ENCODE measurements around the gene TMEM95. TPM values are rescaled to one million over a fixed set of nuclear protein-coding genes. Genes with fewer than 3 reads are reported as not detected.

TMEM95 gene
- total RNA-seq, 4 donors from 2014 or later, result not detected

GRCh38 chr17:7313890-7314718 lies 40.9 kb upstream of the TMEM95 start:
- no peak for TF ChIP-seq CTCF (IDR thresholded peaks at IDR 0.05)
- TF ChIP-seq POLR2AphosphoS5 (IDR thresholded peaks at IDR 0.05), result no peak
- no peak for TF ChIP-seq POLR2A (IDR thresholded peaks at IDR 0.05)
- TF ChIP-seq EP300 (IDR thresholded peaks at IDR 0.05), result no peak
- no peaks in the 10 kb centered on the region for H3K9me3 ChIP-seq
- 26 to 92% methylated on average over 2 to 6 of the region's 9 CpGs for WGBS, 2 donors (ENCODE audit: low coverage in 1 of 2)
- H3K27me3 ChIP-seq, result no peaks in the 10 kb centered on the region
- peak overlapping the region; percentile 85 to 96 for H3K4me3 ChIP-seq
- no peak for ATAC-seq
- H3K27ac ChIP-seq, result peak overlapping the region; percentile 77 to 98 (median 96)
- H3K4me1 ChIP-seq, result peaks cover 4 to 66% (median 35%) of the 10 kb centered on the region in 3 donors
- H3K36me3 ChIP-seq, result peaks cover 3 to 86% of the 10 kb centered on the region in 2 donors

- WGBS, 2 donors (ENCODE audit: low coverage in 1 of 2), result 0% methylated on average over 2 of the region's 95 CpGs; no CpG with 5 or more reads in 1 of the 2 donors
- H3K4me3 ChIP-seq, result peak within 1 kb of the TSS; percentile 85 to 96
- TF ChIP-seq EP300 (IDR thresholded peaks at IDR 0.05) (no peak), POLR2A (IDR thresholded peaks at IDR 0.05) (peak; percentile 82 to 88), POLR2AphosphoS5 (IDR thresholded peaks at IDR 0.05) (peak; percentile 95)
- no peaks in the 10 kb centered on the region for H3K9me3 ChIP-seq
- no peaks in the 10 kb centered on the region for H3K27me3 ChIP-seq
- H3K36me3 ChIP-seq, result peaks cover 3 to 86% of the 10 kb centered on the region in 2 donors
- peaks cover 0 to 57% (median 27%) of the 10 kb centered on the region in 3 donors for H3K4me1 ChIP-seq
- H3K27ac ChIP-seq, result peak within 1 kb of the TSS; percentile 77 to 98 (median 96)
- ATAC-seq, result peak; percentile 93
Observed at GRCh38 chr17:7314719-7315569, 40.0 kb upstream of the TMEM95 start, which contains the start of gene GPS2. GPS2 (minus strand) TSS chr17:7315360; CDS start chr17:7315052, 308 bp downstream.

GRCh38 chr17:7315570-7316235 lies 39.3 kb upstream of the TMEM95 start:
- Histone ChIP-seq H3K4me1 (peaks cover 0 to 50% (median 24%) of the 10 kb centered on the region in 3 donors), H3K36me3 (peaks cover 3 to 86% of the 10 kb centered on the region in 2 donors), H3K27me3 (no peaks in the 10 kb centered on the region), H3K9me3 (no peaks in the 10 kb centered on the region), H3K27ac (peak overlapping the region; percentile 77 to 98 (median 96)), H3K4me3 (peak overlapping the region; percentile 85 to 96)
- ATAC-seq, result no peak
- WGBS, 2 donors (ENCODE audit: low coverage in 1 of 2), result 0 to 67% methylated on average over 3 to 7 of the region's 30 CpGs
- no peak for TF ChIP-seq EP300 (IDR thresholded peaks at IDR 0.05)
- TF ChIP-seq POLR2AphosphoS5 (IDR thresholded peaks at IDR 0.05), result no peak
- TF ChIP-seq CTCF (IDR thresholded peaks at IDR 0.05), result no peak
- no peak for TF ChIP-seq POLR2A (IDR thresholded peaks at IDR 0.05)

GRCh38 chr17:7317161-7317803 lies 37.7 kb upstream of the TMEM95 start:
- peaks cover 0 to 86% of the 10 kb centered on the region in 2 donors for H3K36me3 ChIP-seq
- 69 to 100% methylated on average over 2 to 5 of the region's 16 CpGs for WGBS, 2 donors (ENCODE audit: low coverage in 1 of 2)

More at GRCh38 chr17:7317161-7317803, 37.7 kb upstream of the TMEM95 start:
- no peak for ATAC-seq
- H3K27ac ChIP-seq, result no peak overlapping the region
- peaks cover 0 to 35% (median 24%) of the 10 kb centered on the region in 3 donors for H3K4me1 ChIP-seq
- no peak overlapping the region for H3K4me3 ChIP-seq
- no peaks in the 10 kb centered on the region for H3K27me3 ChIP-seq
- H3K9me3 ChIP-seq, result no peaks in the 10 kb centered on the region
- TF ChIP-seq EP300 (IDR thresholded peaks at IDR 0.05), result no peak
- no peak for TF ChIP-seq POLR2A (IDR thresholded peaks at IDR 0.05)
- no peak for TF ChIP-seq CTCF (IDR thresholded peaks at IDR 0.05)
- TF ChIP-seq POLR2AphosphoS5 (IDR thresholded peaks at IDR 0.05), result no peak
